ENCODE data around the gene ETV3L.

DNA sequence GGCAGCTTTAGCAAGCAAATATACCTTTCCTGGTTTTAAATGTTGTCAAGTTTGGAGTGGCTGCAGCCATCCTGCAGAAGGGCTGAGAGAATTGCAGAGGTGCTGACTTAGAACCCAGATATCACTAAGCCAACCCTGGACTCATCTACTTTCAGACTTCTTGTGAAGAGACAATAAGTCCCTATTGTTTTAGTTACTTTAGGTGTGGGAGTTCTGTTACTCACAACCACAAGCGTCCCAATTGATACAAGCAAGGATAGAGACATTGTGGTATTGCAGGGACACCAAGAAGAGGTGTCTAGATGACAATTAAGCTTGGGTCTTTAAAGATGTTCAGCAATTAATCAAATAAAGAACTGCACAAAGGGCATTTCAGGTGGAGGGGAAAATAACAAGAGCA lies 47.4 kb upstream of the ETV3L start:
- TF ChIP-seq, protein P1, sequence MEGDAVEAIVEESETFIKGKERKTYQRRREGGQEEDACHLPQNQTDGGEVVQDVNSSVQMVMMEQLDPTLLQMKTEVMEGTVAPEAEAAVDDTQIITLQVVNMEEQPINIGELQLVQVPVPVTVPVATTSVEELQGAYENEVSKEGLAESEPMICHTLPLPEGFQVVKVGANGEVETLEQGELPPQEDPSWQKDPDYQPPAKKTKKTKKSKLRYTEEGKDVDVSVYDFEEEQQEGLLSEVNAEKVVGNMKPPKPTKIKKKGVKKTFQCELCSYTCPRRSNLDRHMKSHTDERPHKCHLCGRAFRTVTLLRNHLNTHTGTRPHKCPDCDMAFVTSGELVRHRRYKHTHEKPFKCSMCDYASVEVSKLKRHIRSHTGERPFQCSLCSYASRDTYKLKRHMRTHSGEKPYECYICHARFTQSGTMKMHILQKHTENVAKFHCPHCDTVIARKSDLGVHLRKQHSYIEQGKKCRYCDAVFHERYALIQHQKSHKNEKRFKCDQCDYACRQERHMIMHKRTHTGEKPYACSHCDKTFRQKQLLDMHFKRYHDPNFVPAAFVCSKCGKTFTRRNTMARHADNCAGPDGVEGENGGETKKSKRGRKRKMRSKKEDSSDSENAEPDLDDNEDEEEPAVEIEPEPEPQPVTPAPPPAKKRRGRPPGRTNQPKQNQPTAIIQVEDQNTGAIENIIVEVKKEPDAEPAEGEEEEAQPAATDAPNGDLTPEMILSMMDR (IDR thresholded peaks at IDR 0.05 in 8 of 11, conservative IDR thresholded peaks at IDR 0.05 in 3 of 11) = no peak
- TF ChIP-seq POLR2AphosphoS5 (IDR thresholded peaks at IDR 0.05) = no peak

Measured in spleen (tissue), 7 donors.